Effector memory CD8-positive, alpha-beta T cell (primary cell): ENCODE data around the gene CDIP1.

Experiments used
- ATAC-seq: fragments of 150-1000 bp; cut with Tn5 transposase; replicated peaks from 2 replicates; pipeline ENCODE4 v1.10.0; 2021; ENCODE audit warnings: mild to moderate bottlenecking, moderate library complexity
- DNase-seq, 3 experiments: peaks; one replicate each; pipeline ENCODE4 v3.0.0; 2021
- H3K27ac Mint-ChIP-seq, 2 donors: one replicate each; pipeline ENCODE4 v1.8.0; 2022; ENCODE audit warnings: mild to moderate bottlenecking in 2 of 2, mixed read lengths in 2 of 2, moderate library complexity in 2 of 2
- H3K27me3 Mint-ChIP-seq, 2 donors: one replicate each; pipeline ENCODE4 v1.8.0; 2022; ENCODE audit warnings: mixed read lengths in 2 of 2
- H3K36me3 Mint-ChIP-seq: one replicate; pipeline ENCODE4 v1.8.0; 2022; ENCODE audit warnings: mild to moderate bottlenecking, moderate library complexity, mixed read lengths; ENCODE audit not compliant: insufficient read depth
- H3K4me1 Mint-ChIP-seq, 2 donors: one replicate each; pipeline ENCODE4 v1.8.0; 2022; ENCODE audit warnings: low read depth in 2 of 2, mixed read lengths in 2 of 2
- H3K4me3 Mint-ChIP-seq, 2 donors: one replicate each; pipeline ENCODE4 v1.8.0; 2022; ENCODE audit warnings: mild to moderate bottlenecking in 2 of 2, mixed read lengths in 2 of 2, moderate library complexity in 2 of 2
- H3K9me3 Mint-ChIP-seq, 2 donors: one replicate each; pipeline ENCODE4 v1.8.0; 2022; ENCODE audit warnings: mixed read lengths in 2 of 2

CDIP1 gene

GRCh38 chr16:4561596-4561995 is 23.0 kb upstream of the CDIP1 start:
- ATAC-seq: no peak
- peaks cover 4 to 5% of the 10 kb centered on the region in 2 donors for H3K4me1 Mint-ChIP-seq
- no peak overlapping the region for H3K4me3 Mint-ChIP-seq
- no peak overlapping the region for H3K27ac Mint-ChIP-seq
- peaks cover 6 to 15% of the 10 kb centered on the region in 2 donors for H3K27me3 Mint-ChIP-seq
- no peaks in the 10 kb centered on the region for H3K9me3 Mint-ChIP-seq
- no peak for DNase-seq
- no peaks in the 10 kb centered on the region for H3K36me3 Mint-ChIP-seq

DNA sequence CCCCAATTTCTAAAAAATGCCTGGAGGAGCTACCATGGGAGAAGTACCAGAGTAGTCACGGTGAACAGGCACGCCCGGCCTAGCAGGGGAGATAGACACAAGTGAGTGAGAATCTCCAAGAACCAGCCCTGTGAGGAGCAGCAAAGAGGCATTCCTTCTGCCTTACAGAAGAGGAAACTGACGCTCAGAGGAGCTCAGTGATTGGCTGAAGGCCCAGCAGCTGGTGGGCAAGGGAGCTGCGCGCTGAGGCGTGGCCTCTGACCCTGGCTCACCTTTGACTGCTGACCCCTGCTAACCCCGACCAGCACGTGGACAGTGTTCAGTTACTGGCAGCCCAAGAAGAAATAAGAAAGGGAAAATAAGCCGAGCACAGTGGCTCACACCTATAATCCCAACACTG is 19.4 kb upstream of the CDIP1 start:
- H3K27me3 Mint-ChIP-seq: peaks cover 6 to 33% of the 10 kb centered on the region in 2 donors
- no peak for ATAC-seq
- DNase-seq: no peak
- no peaks in the 10 kb centered on the region for H3K9me3 Mint-ChIP-seq
- no peaks in the 10 kb centered on the region for H3K36me3 Mint-ChIP-seq
- no peak overlapping the region for H3K27ac Mint-ChIP-seq
- H3K4me1 Mint-ChIP-seq: no peaks in the 10 kb centered on the region
- H3K4me3 Mint-ChIP-seq: no peak overlapping the region

GRCh38 chr16:4556580-4556979 is 18.0 kb upstream of the CDIP1 start:
- DNase-seq (no peak), ATAC-seq (no peak)
- no peaks in the 10 kb centered on the region for H3K9me3 Mint-ChIP-seq
- H3K4me1 Mint-ChIP-seq: no peaks in the 10 kb centered on the region
- H3K27me3 Mint-ChIP-seq: peaks cover 6 to 33% of the 10 kb centered on the region in 2 donors
- no peaks in the 10 kb centered on the region for H3K36me3 Mint-ChIP-seq
- H3K27ac Mint-ChIP-seq: no peak overlapping the region
- no peak overlapping the region for H3K4me3 Mint-ChIP-seq

- Mint-ChIP-seq H3K27ac (no peak within 1 kb of the TSS), H3K27me3 (peaks cover 6 to 33% of the 10 kb centered on the region in 2 donors), H3K4me1 (no peaks in the 10 kb centered on the region), H3K4me3 (no peak within 1 kb of the TSS), H3K36me3 (no peaks in the 10 kb centered on the region), H3K9me3 (no peaks in the 10 kb centered on the region)
- DNase-seq: no peak
- ATAC-seq: no peak
These were observed 17.5 kb upstream of the CDIP1 start, which contains the start of gene C16orf96 for GRCh38 chr16:4556112-4556511. Gene C16orf96, plus strand, starts transcription at chr16:4556340. Its CDS starts 150 bp downstream, at chr16:4556490.

- Mint-ChIP-seq H3K27ac (no peak overlapping the region), H3K4me3 (no peak overlapping the region), H3K27me3 (peaks cover 6 to 27% of the 10 kb centered on the region in 2 donors), H3K9me3 (no peaks in the 10 kb centered on the region), H3K36me3 (no peaks in the 10 kb centered on the region), H3K4me1 (peaks cover 1 to 3% of the 10 kb centered on the region in 2 donors)
- DNase-seq: no peak
- no peak for ATAC-seq
These were observed 14.0 kb upstream of the CDIP1 start for GRCh38 chr16:4552541-4552940.

- H3K27me3 Mint-ChIP-seq: peaks cover 0 to 8% of the 10 kb centered on the region in 2 donors
- peaks cover 1 to 3% of the 10 kb centered on the region in 2 donors for H3K4me1 Mint-ChIP-seq
- DNase-seq (no peak), ATAC-seq (no peak)
- H3K4me3 Mint-ChIP-seq: no peak overlapping the region
- H3K36me3 Mint-ChIP-seq: no peaks in the 10 kb centered on the region
- no peaks in the 10 kb centered on the region for H3K9me3 Mint-ChIP-seq
- H3K27ac Mint-ChIP-seq: no peak overlapping the region
These were observed 12.0 kb upstream of the CDIP1 start for GRCh38 chr16:4550591-4550990.

- DNase-seq: no peak
- Mint-ChIP-seq H3K9me3 (no peaks in the 10 kb centered on the region), H3K27me3 (no peaks in the 10 kb centered on the region), H3K4me3 (peak overlapping the region in 1 of 2 donors; percentile 23), H3K36me3 (no peaks in the 10 kb centered on the region), H3K4me1 (peaks cover 1 to 3% of the 10 kb centered on the region in 2 donors), H3K27ac (no peak overlapping the region)
- no peak for ATAC-seq
These were observed 9.6 kb upstream of the CDIP1 start for GRCh38 chr16:4548124-4548523.

- H3K36me3 Mint-ChIP-seq: peaks cover 5% of the 10 kb centered on the region
- DNase-seq (no peak), ATAC-seq (no peak)
- no peaks in the 10 kb centered on the region for H3K27me3 Mint-ChIP-seq
- H3K9me3 Mint-ChIP-seq: peaks cover 0 to 6% of the 10 kb centered on the region in 2 donors
- H3K4me3 Mint-ChIP-seq: no peak overlapping the region
- H3K27ac Mint-ChIP-seq: no peak overlapping the region
- H3K4me1 Mint-ChIP-seq: peaks cover 0 to 1% of the 10 kb centered on the region in 2 donors
These were observed 5.9 kb upstream of the CDIP1 start for GRCh38 chr16:4544473-4544872.

GRCh38 chr16:4539716-4540284 is 1.2 kb upstream of the CDIP1 start:
- ATAC-seq: no peak

GRCh38 chr16:4537376-4538343 is 913 bp downstream of the CDIP1 start:
- Mint-ChIP-seq H3K27me3 (no peaks in the 10 kb centered on the region), H3K4me1 (peaks cover 29 to 32% of the 10 kb centered on the region in 2 donors), H3K4me3 (peak overlapping the region; percentile 73 to 74), H3K9me3 (peaks cover 0 to 6% of the 10 kb centered on the region in 2 donors), H3K36me3 (peaks cover 20% of the 10 kb centered on the region), H3K27ac (peak overlapping the region; percentile 78 to 81)
- ATAC-seq (peak; percentile 59), DNase-seq (no peak)

More at GRCh38 chr16:4539716-4540284, 1.2 kb upstream of the CDIP1 start:
- peaks cover 20% of the 10 kb centered on the region for H3K36me3 Mint-ChIP-seq
- H3K9me3 Mint-ChIP-seq: peaks cover 0 to 6% of the 10 kb centered on the region in 2 donors
- H3K27ac Mint-ChIP-seq: peak overlapping the region in 1 of 2 donors; percentile 5
- DNase-seq: no peak
- peaks cover 23 to 24% of the 10 kb centered on the region in 2 donors for H3K4me1 Mint-ChIP-seq
- no peak overlapping the region for H3K4me3 Mint-ChIP-seq
- no peaks in the 10 kb centered on the region for H3K27me3 Mint-ChIP-seq

- H3K4me3 Mint-ChIP-seq: peak overlapping the region; percentile 73 to 74
- no peak for ATAC-seq
- H3K27me3 Mint-ChIP-seq: no peaks in the 10 kb centered on the region
- peaks cover 30 to 36% of the 10 kb centered on the region in 2 donors for H3K4me1 Mint-ChIP-seq
- peaks cover 20% of the 10 kb centered on the region for H3K36me3 Mint-ChIP-seq
- peak overlapping the region; percentile 36 to 78 for H3K27ac Mint-ChIP-seq
- peaks cover 0 to 6% of the 10 kb centered on the region in 2 donors for H3K9me3 Mint-ChIP-seq
- DNase-seq: no peak
These were observed 2.0 kb downstream of the CDIP1 start for GRCh38 chr16:4536391-4537106.

- Mint-ChIP-seq H3K27ac (peak overlapping the region; percentile 36 to 80), H3K4me3 (peak overlapping the region; percentile 44 to 63), H3K36me3 (peaks cover 20% of the 10 kb centered on the region), H3K4me1 (peaks cover 30 to 36% of the 10 kb centered on the region in 2 donors), H3K9me3 (peaks cover 0 to 6% of the 10 kb centered on the region in 2 donors), H3K27me3 (no peaks in the 10 kb centered on the region)
- ATAC-seq: no peak
- no peak for DNase-seq
These were observed 2.9 kb downstream of the CDIP1 start for GRCh38 chr16:4535627-4536108.
